Right lobe of liver (tissue), 6 donors: Measurements from ENCODE around the gene ZNF618. TPM values are rescaled to one million over a fixed set of nuclear protein-coding genes. Genes with fewer than 3 reads are reported as not detected.

ENCODE experiments used
- ATAC-seq, 4 donors: fragments of 200-7000 bp; cut with Tn5 transposase; one replicate each; pipeline ENCODE4 v1.9.1; 2020; ENCODE audit warnings: mild to moderate bottlenecking in 4 of 4, moderate library complexity in 4 of 4
- DNase-seq, 3 donors: peaks; one replicate each; pipeline ENCODE4 v3.0.0-alpha.2; 2020
- H3K27ac ChIP-seq, 3 donors: fragments of 200-600 bp; one replicate each; pipeline ENCODE4 v1.8.0; 2022
- H3K27me3 ChIP-seq, 2 donors: fragments of 200-600 bp; one replicate each; pipeline ENCODE4 v1.8.0; 2022
- H3K36me3 ChIP-seq, 4 donors: fragments of 200-600 bp; sonication (generic) in 1 of 4; one replicate each; pipeline versions ENCODE4 v1.5.1 to v1.8.0; 2017 to 2022; ENCODE audit warnings: control low read depth in 1 of 4
- H3K4me1 ChIP-seq, 4 donors: fragments of 200-600 bp; sonication (generic) in 1 of 4; one replicate each; pipeline versions ENCODE4 v1.5.1 to v1.8.0; 2017 to 2022; ENCODE audit warnings: control low read depth in 1 of 4
- H3K4me3 ChIP-seq, 3 donors: fragments of 200-600 bp; one replicate each; pipeline ENCODE4 v1.8.0; 2022
- H3K9me3 ChIP-seq, 4 donors: fragments of 200-600 bp; sonication (generic) in 1 of 4; one replicate each; pipeline versions ENCODE4 v1.5.1 to v1.8.0; 2017 to 2022; ENCODE audit warnings: control low read depth in 1 of 4
- CTCF ChIP-seq, 4 donors: fragments of 200-600 bp in 3 of 4; fragments of 450-650 bp in 1 of 4; IDR thresholded peaks; one replicate each; pipeline versions ENCODE4 v1.5.1 to v1.8.0; 2016 to 2022; ENCODE audit warnings: antibody characterized with exemption in 4 of 4, mild to moderate bottlenecking in 2 of 4
- POLR2A ChIP-seq: fragments of 450-650 bp; IDR thresholded peaks from one replicate; pipeline ENCODE4 v1.6.1; 2017; ENCODE audit warnings: antibody characterized with exemption, mild to moderate bottlenecking
- WGBS: methylation state at CpG from one replicate; pipeline ENCODE4 v1.1.6; 2018; ENCODE audit warnings: low coverage, low lambda C conversion rate; ENCODE audit not compliant: insufficient coverage; ENCODE audit errors: missing lambda C conversion rate; 5-methylcytosine and 5-hydroxymethylcytosine counted together
- intact Hi-C, 2 donors: fragments of 100-400 bp; cut with DNase I; formaldehyde crosslinking; loops; one replicate each; pipeline versions ENCODE4 v1.11.2 to v1.14.1; 2022
- total RNA-seq, 6 experiments: library from RNA; depleted of rRNA in 2 of 6; stranded (reverse); fragments of >200 nt in 2 of 6; fragmentation: NEBNext Ultra II Directional in 3 of 6; extraction: Animal tissue kit (Norgen Biotek cat#: 25700) in 3 of 6; gene quantifications; one replicate each; pipeline versions ENCODE4 v1.1.0 to v1.2.4, GENCODE V29; 2016 to 2023
- donor health status: DM: no; HTN: yes; CAD: no.
- donor health status: DM: no; HTN: no; CAD: no.
- donor health status: DM: no; HTN: no; CAD: no.
- donor health status: DM: no; HTN: yes; CAD: no.
- donor health status: DM: no; HTN: yes; CAD: no.

ZNF618 gene
- total RNA-seq, 6 experiments from 2014 or later, result 2.9 to 7.9 (median 6.0) TPM

- Histone ChIP-seq H3K27ac (peak overlapping the region in 1 of 3 donors; percentile 60), H3K27me3 (no peaks in the 10 kb centered on the region), H3K36me3 (no peaks in the 10 kb centered on the region), H3K4me3 (no peak overlapping the region), H3K4me1 (peaks cover 0 to 7% (median 0%) of the 10 kb centered on the region in 4 donors), H3K9me3 (no peaks in the 10 kb centered on the region)
- ATAC-seq (peak; percentile 85 to 97 (median 90)), DNase-seq (peak in 2 of 3 donors; percentile 48 to 66)
- TF ChIP-seq CTCF (IDR thresholded peaks at IDR 0.05) (no peak), POLR2A (no peak)
- 31% methylated on average over 4 of the region's 4 CpGs for WGBS
- intact Hi-C loops, result no loop called here
Observed at GRCh38 chr9:113922160-113922559, 46.1 kb downstream of the ZNF618 start.

GRCh38 chr9:113926211-113926610 is 50.1 kb downstream of the ZNF618 start:
- peaks cover 0 to 11% (median 0%) of the 10 kb centered on the region in 4 donors for H3K4me1 ChIP-seq
- no peaks in the 10 kb centered on the region for H3K27me3 ChIP-seq
- no peak overlapping the region for H3K27ac ChIP-seq
- intact Hi-C loops, result no loop called here
- peaks cover 0 to 7% (median 0%) of the 10 kb centered on the region in 4 donors for H3K9me3 ChIP-seq
- WGBS, result 79% methylated on average over 1 of the region's 1 CpG
- no peak for TF ChIP-seq POLR2A
- TF ChIP-seq CTCF (IDR thresholded peaks at IDR 0.05), result no peak
- no peak overlapping the region for H3K4me3 ChIP-seq
- no peak for ATAC-seq
- H3K36me3 ChIP-seq, result no peaks in the 10 kb centered on the region
- no peak for DNase-seq

- intact Hi-C loops, result no loop called here
- Histone ChIP-seq H3K36me3 (no peaks in the 10 kb centered on the region), H3K9me3 (peaks cover 0 to 7% (median 0%) of the 10 kb centered on the region in 4 donors), H3K4me3 (no peak overlapping the region), H3K27me3 (no peaks in the 10 kb centered on the region), H3K27ac (no peak overlapping the region), H3K4me1 (peaks cover 0 to 3% (median 0%) of the 10 kb centered on the region in 4 donors)
- TF ChIP-seq POLR2A, result no peak
- no peak for ATAC-seq
- WGBS, result 44% methylated on average over 2 of the region's 2 CpGs
- DNase-seq, result no peak
Observed at GRCh38 chr9:113927277-113927676, 51.2 kb downstream of the ZNF618 start.

GRCh38 chr9:113928269-113928668 is 52.2 kb downstream of the ZNF618 start:
- Histone ChIP-seq H3K4me3 (no peak overlapping the region), H3K9me3 (peaks cover 0 to 7% (median 0%) of the 10 kb centered on the region in 4 donors), H3K4me1 (peaks cover 0 to 3% (median 0%) of the 10 kb centered on the region in 4 donors), H3K27me3 (no peaks in the 10 kb centered on the region), H3K27ac (no peak overlapping the region), H3K36me3 (no peaks in the 10 kb centered on the region)
- TF ChIP-seq POLR2A (no peak), CTCF (IDR thresholded peaks at IDR 0.05) (no peak)
- 65% methylated on average over 3 of the region's 3 CpGs for WGBS
- ATAC-seq (no peak), DNase-seq (no peak)
- intact Hi-C loops, result no loop called here

GRCh38 chr9:113929634-113930389 is 53.7 kb downstream of the ZNF618 start:
- no peak for DNase-seq
- peaks cover 0 to 3% (median 0%) of the 10 kb centered on the region in 4 donors for H3K4me1 ChIP-seq

More at GRCh38 chr9:113929634-113930389, 53.7 kb downstream of the ZNF618 start:
- TF ChIP-seq CTCF (IDR thresholded peaks at IDR 0.05), result no peak
- no peak for TF ChIP-seq POLR2A
- ATAC-seq, result peak in 2 of 4 donors; percentile 58 to 81
- WGBS, result 46% methylated on average over 6 of the region's 6 CpGs
- H3K9me3 ChIP-seq, result peaks cover 0 to 7% (median 0%) of the 10 kb centered on the region in 4 donors
- intact Hi-C loops, result no loop called here
- no peaks in the 10 kb centered on the region for H3K36me3 ChIP-seq
- H3K27me3 ChIP-seq, result no peaks in the 10 kb centered on the region
- no peak overlapping the region for H3K4me3 ChIP-seq
- no peak overlapping the region for H3K27ac ChIP-seq
